ENCODE data around the gene ATOSA.

ATOSA gene

GRCh38 chr15:52679232-52680040, at the start of gene ATOSA:
TSS of gene ATOSA (minus strand) at chr15:52679388. CDS start at chr15:52678021, 1,367 bp downstream.
- DNase-seq (ENCODE audit: low read depth) = peak; percentile 87

- peak; percentile 79 for DNase-seq (ENCODE audit: low read depth)
Measured at GRCh38 chr15:52728899-52729298, 49.7 kb upstream of the ATOSA start.

GRCh38 chr15:52727815-52728214, 48.6 kb upstream of the ATOSA start:
- DNase-seq (ENCODE audit: low read depth) = no peak

GRCh38 chr15:52726195-52726594, 47.0 kb upstream of the ATOSA start:
- no peak for DNase-seq (ENCODE audit: low read depth)

GRCh38 chr15:52718551-52718950, 39.4 kb upstream of the ATOSA start:
- DNase-seq (ENCODE audit: low read depth) = no peak

GRCh38 chr15:52717924-52718323, 38.7 kb upstream of the ATOSA start:
- no peak for DNase-seq (ENCODE audit: low read depth)

GRCh38 chr15:52717481-52717880, 38.3 kb upstream of the ATOSA start:
- no peak for DNase-seq (ENCODE audit: low read depth)

GRCh38 chr15:52716536-52716935, 37.3 kb upstream of the ATOSA start:
- DNase-seq (ENCODE audit: low read depth) = no peak

- DNase-seq (ENCODE audit: low read depth) = no peak
Measured at GRCh38 chr15:52715411-52715810, 36.2 kb upstream of the ATOSA start.

- no peak for DNase-seq (ENCODE audit: low read depth)
Measured at GRCh38 chr15:52714968-52715367, 35.8 kb upstream of the ATOSA start.

GRCh38 chr15:52710708-52711389, 31.7 kb upstream of the ATOSA start:
- no peak for DNase-seq (ENCODE audit: low read depth)

GRCh38 chr15:52710050-52710707, 31.0 kb upstream of the ATOSA start:
- peak; percentile 10 for DNase-seq (ENCODE audit: low read depth)

- no peak for DNase-seq (ENCODE audit: low read depth)
Measured at GRCh38 chr15:52709187-52709981, 30.2 kb upstream of the ATOSA start.

- no peak for DNase-seq (ENCODE audit: low read depth)
Measured at GRCh38 chr15:52706091-52706490, 26.9 kb upstream of the ATOSA start.

- DNase-seq (ENCODE audit: low read depth) = no peak
Measured at GRCh38 chr15:52702390-52702789, 23.2 kb upstream of the ATOSA start.

- DNase-seq (ENCODE audit: low read depth) = no peak
Measured at GRCh38 chr15:52699457-52699856, 20.3 kb upstream of the ATOSA start.

- DNase-seq (ENCODE audit: low read depth) = no peak
Measured at GRCh38 chr15:52698514-52698913, 19.3 kb upstream of the ATOSA start.

- DNase-seq (ENCODE audit: low read depth) = no peak
Measured at GRCh38 chr15:52697051-52697450, 17.9 kb upstream of the ATOSA start.

- peak; percentile 16 for DNase-seq (ENCODE audit: low read depth)
Measured at GRCh38 chr15:52695154-52695553, 16.0 kb upstream of the ATOSA start.

GRCh38 chr15:52689562-52689961, 10.4 kb upstream of the ATOSA start:
- DNase-seq (ENCODE audit: low read depth) = no peak

GRCh38 chr15:52683580-52683979, 4.4 kb upstream of the ATOSA start:
- DNase-seq (ENCODE audit: low read depth) = no peak

- no peak for DNase-seq (ENCODE audit: low read depth)
Measured at GRCh38 chr15:52682781-52683180, 3.6 kb upstream of the ATOSA start.
